HG03571 (cell line): Measurements from ENCODE around the gene OBP2B.
"Not testable (repeated sequence)": the region's sequence is repeated elsewhere in the genome, so short reads cannot be mapped to it uniquely, and the experiment has no call there.

Experiments
- ATAC-seq: cut with Tn5 transposase; IDR thresholded peaks from one replicate; pipeline ENCODE4 v1.9.1; 2021; ENCODE audit not compliant: unreplicated experiment

Gene OBP2B

GRCh38 chr9:133238851-133239532 is 29.9 kb upstream of the OBP2B start:
- no peak for ATAC-seq

- no peak for ATAC-seq
These were observed 29.3 kb upstream of the OBP2B start for GRCh38 chr9:133238272-133238850.

GRCh38 chr9:133237035-133237731 is 28.1 kb upstream of the OBP2B start:
- no peak for ATAC-seq

GRCh38 chr9:133236291-133237034 is 27.4 kb upstream of the OBP2B start:
- not testable (repeated sequence) for ATAC-seq

- no peak for ATAC-seq
These were observed 26.6 kb upstream of the OBP2B start for GRCh38 chr9:133235549-133236222.

- ATAC-seq = no peak
These were observed 25.7 kb upstream of the OBP2B start for GRCh38 chr9:133234577-133235322.

- no peak for ATAC-seq
These were observed 24.8 kb upstream of the OBP2B start for GRCh38 chr9:133233681-133234432.

GRCh38 chr9:133231934-133232568 is 23.0 kb upstream of the OBP2B start:
- ATAC-seq = not testable (repeated sequence)

GRCh38 chr9:133230514-133230913 is 21.5 kb upstream of the OBP2B start:
- ATAC-seq = not testable (repeated sequence)

GRCh38 chr9:133230093-133230492 is 21.0 kb upstream of the OBP2B start:
- no peak for ATAC-seq

GRCh38 chr9:133228474-133229193 is 19.6 kb upstream of the OBP2B start:
- ATAC-seq = not testable (repeated sequence)

- not testable (repeated sequence) for ATAC-seq
These were observed 18.9 kb upstream of the OBP2B start for GRCh38 chr9:133227996-133228395.

GRCh38 chr9:133227242-133227860 is 18.3 kb upstream of the OBP2B start:
- no peak for ATAC-seq

GRCh38 chr9:133226219-133227171 is 17.4 kb upstream of the OBP2B start:
- no peak for ATAC-seq

GRCh38 chr9:133225171-133226011 is 16.3 kb upstream of the OBP2B start:
- ATAC-seq = no peak

GRCh38 chr9:133224762-133225161 is 15.7 kb upstream of the OBP2B start:
- ATAC-seq = no peak
